Stimulated activated naive CD8-positive, alpha-beta T cell treated with anti-CD3 and anti-CD28 coated beads, Interleukin-15, amount 100 ng/mL, for 72 hours (primary cell): ENCODE results near the gene NUTM1.
A peak's percentile ranks its signal among the peaks of the same experiment; 100 is the strongest.
"Not testable (repeated sequence)": the region's sequence is repeated elsewhere in the genome, so short reads cannot be mapped to it uniquely, and the experiment has no call there.

Experiments
- ATAC-seq: fragments of 150-1000 bp; cut with Tn5 transposase; 2 replicates; pipeline ENCODE4 v1.10.0; 2021; ENCODE audit warnings: mild to moderate bottlenecking, moderate library complexity
- DNase-seq, 2 donors: peaks; one replicate each; pipeline ENCODE4 v3.0.0; 2021 to 2022
- H3K27ac Mint-ChIP-seq, 2 donors: one replicate each; pipeline ENCODE4 v1.8.0; 2022; ENCODE audit warnings: mild to moderate bottlenecking in 2 of 2, mixed read lengths in 2 of 2, moderate library complexity in 2 of 2
- H3K27me3 Mint-ChIP-seq: one replicate; pipeline ENCODE4 v1.8.0; 2022; ENCODE audit warnings: mixed read lengths
- H3K4me1 Mint-ChIP-seq: one replicate; pipeline ENCODE4 v1.8.0; 2022; ENCODE audit warnings: mild to moderate bottlenecking, mixed read lengths
- H3K4me3 Mint-ChIP-seq, 2 donors: one replicate each; pipeline ENCODE4 v1.8.0; 2022; ENCODE audit warnings: mild to moderate bottlenecking in 2 of 2, mixed read lengths in 2 of 2, moderate library complexity in 1 of 2
- H3K9me3 Mint-ChIP-seq, 2 donors: one replicate each; pipeline ENCODE4 v1.8.0; 2022; ENCODE audit warnings: mixed read lengths in 2 of 2

NUTM1 gene

DNA sequence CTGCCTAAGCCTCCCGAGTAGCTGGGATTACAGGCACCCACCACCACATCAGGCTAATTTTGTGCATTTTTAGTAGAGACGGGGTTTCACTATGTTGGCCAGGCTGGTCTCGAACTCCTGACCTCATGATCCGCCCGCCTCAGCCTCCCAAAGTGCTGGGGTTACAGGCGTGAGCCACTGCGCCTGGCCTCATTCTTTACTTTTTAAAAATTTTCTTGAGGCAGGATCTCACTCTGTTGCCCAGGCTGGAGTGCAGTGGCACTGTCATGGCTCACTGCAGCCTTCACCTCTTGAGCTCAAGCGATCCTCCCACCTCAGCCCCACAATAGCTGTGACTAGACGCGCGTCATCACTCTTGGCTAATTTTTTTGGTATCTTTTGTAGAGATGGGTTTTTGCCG lies 9.9 kb downstream of the NUTM1 start:
- H3K4me3 Mint-ChIP-seq, H3K27me3 Mint-ChIP-seq, ATAC-seq, DNase-seq, H3K27ac Mint-ChIP-seq, H3K9me3 Mint-ChIP-seq, H3K4me1 Mint-ChIP-seq: not testable (repeated sequence)

DNA sequence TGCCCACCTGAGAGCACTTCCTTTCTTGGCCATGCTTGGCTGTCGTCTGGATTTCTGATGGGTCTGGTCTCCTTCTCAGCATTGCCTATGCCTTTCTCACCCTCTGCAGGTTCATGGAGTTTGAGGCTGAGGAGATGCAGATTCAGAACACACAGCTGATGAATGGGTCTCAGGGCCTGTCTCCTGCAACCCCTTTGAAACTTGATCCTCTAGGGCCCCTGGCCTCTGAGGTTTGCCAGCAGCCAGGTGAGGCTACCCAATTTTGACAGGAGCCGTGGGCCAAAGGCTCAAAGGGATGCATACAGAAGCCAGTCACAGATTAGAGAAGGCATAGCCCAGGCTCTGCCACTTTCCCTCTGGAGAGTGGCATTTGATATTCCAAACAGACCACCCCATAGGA lies 10.5 kb downstream of the NUTM1 start:
- DNase-seq: no peak
- no peaks in the 10 kb centered on the region for H3K9me3 Mint-ChIP-seq
- H3K27ac Mint-ChIP-seq: no peak overlapping the region
- no peaks in the 10 kb centered on the region for H3K27me3 Mint-ChIP-seq
- no peak overlapping the region for H3K4me3 Mint-ChIP-seq
- no peak for ATAC-seq
- no peaks in the 10 kb centered on the region for H3K4me1 Mint-ChIP-seq

DNA sequence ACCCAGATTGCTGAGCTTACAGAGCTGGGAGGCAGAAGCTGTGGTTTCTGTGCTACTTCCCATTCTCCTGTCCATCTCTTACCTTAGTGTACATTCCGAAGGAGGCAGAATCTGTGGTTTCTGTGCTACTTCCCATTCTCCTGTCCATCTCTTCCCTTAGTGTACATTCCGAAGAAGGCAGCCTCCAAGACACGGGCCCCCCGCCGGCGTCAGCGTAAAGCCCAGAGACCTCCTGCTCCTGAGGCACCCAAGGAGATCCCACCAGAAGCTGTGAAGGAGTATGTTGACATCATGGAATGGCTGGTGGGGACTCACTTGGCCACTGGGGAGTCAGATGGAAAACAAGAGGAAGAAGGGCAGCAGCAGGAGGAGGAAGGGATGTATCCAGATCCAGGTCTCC lies 11.2 kb downstream of the NUTM1 start:
- Mint-ChIP-seq H3K4me3 (no peak overlapping the region), H3K27ac (no peak overlapping the region), H3K4me1 (no peaks in the 10 kb centered on the region), H3K9me3 (no peaks in the 10 kb centered on the region), H3K27me3 (no peaks in the 10 kb centered on the region)
- ATAC-seq (no peak), DNase-seq (no peak)

DNA sequence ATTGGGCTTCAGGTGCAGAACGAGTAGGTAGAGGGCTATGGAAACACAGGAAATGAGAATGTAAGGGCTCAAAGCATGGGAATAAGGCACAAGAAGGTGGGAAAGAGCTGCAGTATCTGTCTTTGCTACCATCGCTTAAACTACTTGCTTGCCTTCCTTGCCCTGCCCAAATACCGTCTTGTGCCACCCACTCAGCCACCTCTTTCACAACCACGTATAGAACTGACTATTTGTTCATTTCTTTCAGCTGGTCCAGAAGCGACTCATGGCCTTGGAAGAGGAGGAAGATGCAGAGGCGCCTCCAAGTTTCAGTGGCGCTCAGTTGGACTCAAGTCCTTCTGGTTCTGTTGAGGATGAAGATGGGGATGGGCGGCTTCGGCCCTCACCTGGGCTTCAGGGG lies 12.1 kb downstream of the NUTM1 start:
- DNase-seq: no peak
- Mint-ChIP-seq H3K9me3 (no peaks in the 10 kb centered on the region), H3K27me3 (no peaks in the 10 kb centered on the region), H3K27ac (no peak overlapping the region), H3K4me3 (no peak overlapping the region), H3K4me1 (no peaks in the 10 kb centered on the region)
- ATAC-seq: no peak

DNA sequence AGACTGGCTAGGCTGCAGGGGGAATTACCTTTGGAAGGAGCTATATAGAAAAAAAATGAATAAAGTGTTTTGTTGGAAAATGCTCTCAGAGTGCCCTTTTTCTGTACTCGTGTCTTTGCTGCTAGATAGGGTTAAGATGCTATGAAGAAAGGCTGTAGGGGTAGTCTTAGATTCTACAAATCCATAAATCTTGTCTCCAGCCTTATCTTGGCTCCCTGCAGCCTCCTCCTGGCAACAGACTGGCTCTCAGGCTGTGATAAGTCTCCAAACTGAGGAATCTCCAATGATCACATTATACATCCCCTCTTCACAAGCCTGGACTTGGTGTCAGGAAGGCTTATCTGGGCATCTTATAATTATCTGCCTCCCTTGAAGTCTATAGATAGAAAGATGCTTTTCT lies 14.5 kb downstream of the NUTM1 start:
- Mint-ChIP-seq H3K27ac (no peak overlapping the region), H3K4me1 (no peaks in the 10 kb centered on the region), H3K4me3 (no peak overlapping the region), H3K27me3 (no peaks in the 10 kb centered on the region), H3K9me3 (no peaks in the 10 kb centered on the region)
- ATAC-seq (no peak), DNase-seq (no peak)

DNA sequence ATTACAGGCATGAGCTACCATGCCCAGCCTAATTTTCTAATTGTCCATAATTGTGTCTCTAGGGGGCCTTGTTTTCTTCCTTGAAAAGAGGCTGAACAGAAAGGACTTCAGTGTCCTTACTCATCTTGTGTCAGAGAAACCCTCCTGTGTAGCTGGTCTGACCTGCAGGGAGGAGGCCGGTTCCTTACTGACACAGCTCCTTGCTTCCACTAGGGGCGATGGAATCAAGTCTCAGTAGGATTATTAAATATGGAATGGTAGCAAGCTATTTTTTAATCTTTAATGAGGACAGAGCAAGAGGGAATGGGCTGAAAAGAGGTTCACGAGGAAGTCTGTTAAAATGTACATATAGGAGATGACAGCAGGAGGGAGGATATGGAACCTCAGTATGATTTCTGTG lies 15.3 kb downstream of the NUTM1 start:
- H3K27me3 Mint-ChIP-seq: no peaks in the 10 kb centered on the region
- H3K27ac Mint-ChIP-seq: peak overlapping the region; percentile 28 to 31
- H3K4me3 Mint-ChIP-seq: no peak overlapping the region
- no peaks in the 10 kb centered on the region for H3K4me1 Mint-ChIP-seq
- no peaks in the 10 kb centered on the region for H3K9me3 Mint-ChIP-seq
- ATAC-seq (no peak), DNase-seq (no peak)

DNA sequence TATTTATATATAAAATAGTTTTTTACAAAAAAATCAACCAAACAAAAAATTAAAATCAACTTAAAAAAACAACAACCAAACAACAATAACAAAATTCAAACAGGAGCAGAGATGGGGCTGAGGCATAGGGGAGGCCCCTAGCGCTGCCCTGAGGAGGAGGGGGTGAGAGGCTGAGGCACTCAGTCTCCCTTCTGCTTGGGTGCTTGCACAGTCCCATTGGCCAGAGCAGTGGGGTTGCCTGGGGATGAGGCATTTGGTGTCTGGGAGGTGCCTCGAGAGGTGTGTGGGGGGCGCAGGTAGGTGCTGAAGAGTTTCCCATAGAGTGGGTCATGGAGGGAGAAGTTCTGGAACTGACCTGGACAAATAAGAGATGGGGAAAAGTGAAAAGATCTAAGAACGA lies 15.8 kb downstream of the NUTM1 start:
- DNase-seq: no peak
- Mint-ChIP-seq H3K4me3 (no peak overlapping the region), H3K27ac (peak overlapping the region in 1 of 2 donors; percentile 5), H3K27me3 (no peaks in the 10 kb centered on the region), H3K9me3 (no peaks in the 10 kb centered on the region), H3K4me1 (no peaks in the 10 kb centered on the region)
- no peak for ATAC-seq

DNA sequence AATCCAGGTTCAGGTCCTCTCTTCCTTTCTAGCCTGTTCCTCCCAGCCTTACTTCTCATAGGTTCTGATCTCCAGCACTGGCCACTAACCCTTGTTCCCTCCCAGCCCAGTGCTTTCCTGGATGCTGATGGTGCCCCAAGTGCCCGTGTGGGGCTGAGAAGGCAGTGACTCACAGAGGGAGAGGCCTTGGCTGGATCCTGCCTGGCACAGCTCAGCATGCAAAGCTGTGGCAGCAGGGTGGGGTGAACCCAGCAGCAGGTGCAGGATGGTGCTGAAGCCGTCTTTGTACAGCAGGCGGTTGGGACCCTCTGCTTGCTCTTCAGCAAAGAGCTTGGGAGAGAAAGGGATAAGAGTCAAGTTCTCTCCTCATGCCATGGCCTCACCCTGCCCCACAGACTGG lies 16.3 kb downstream of the NUTM1 start:
- no peak for DNase-seq
- Mint-ChIP-seq H3K9me3 (no peaks in the 10 kb centered on the region), H3K4me1 (no peaks in the 10 kb centered on the region), H3K27me3 (no peaks in the 10 kb centered on the region), H3K27ac (peak overlapping the region in 1 of 2 donors; percentile 85), H3K4me3 (no peak overlapping the region)
- ATAC-seq: no peak

DNA sequence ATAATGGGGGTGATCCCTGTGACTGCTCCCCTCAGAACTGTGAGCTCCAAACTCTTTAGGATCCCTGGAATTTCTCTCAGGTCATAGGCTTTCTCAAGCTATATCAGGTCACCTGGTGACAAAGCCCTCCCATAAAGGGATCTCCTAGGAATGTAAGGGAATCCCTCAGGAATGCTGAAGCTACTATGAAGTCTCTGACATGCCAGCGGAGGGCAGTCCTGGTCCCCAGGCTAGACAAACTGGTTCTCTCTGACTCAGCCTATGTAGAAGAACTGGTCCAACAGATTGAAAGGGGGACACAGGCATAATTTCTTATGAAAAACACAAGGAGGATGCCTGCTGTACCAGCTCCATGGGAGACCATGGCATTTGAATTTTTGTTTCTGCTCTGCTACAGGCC lies 17.2 kb downstream of the NUTM1 start:
- Mint-ChIP-seq H3K9me3 (no peaks in the 10 kb centered on the region), H3K4me1 (peaks cover 8% of the 10 kb centered on the region), H3K27ac (no peak overlapping the region), H3K4me3 (no peak overlapping the region), H3K27me3 (no peaks in the 10 kb centered on the region)
- DNase-seq (no peak), ATAC-seq (no peak)

DNA sequence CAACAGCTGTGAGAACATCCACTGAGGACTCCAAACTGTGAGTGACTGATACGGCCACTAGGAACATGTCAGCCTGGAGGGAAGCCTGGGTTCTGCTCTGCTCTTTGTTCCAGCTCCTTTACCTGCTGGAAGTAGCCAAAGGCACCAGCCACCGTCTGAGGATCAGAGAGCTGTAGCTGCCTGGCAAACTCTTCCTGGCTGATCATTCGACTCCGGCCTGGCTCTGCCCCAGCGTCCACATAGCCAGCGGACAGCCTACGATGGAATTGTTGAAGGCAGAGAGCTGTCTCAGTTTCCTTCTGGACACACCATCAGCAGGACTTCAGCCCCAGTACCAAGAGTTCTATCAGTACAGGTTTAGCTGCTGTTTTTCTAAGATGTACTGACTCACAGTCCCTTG lies 18.2 kb downstream of the NUTM1 start:
- DNase-seq (no peak), ATAC-seq (no peak)
- Mint-ChIP-seq H3K4me1 (peaks cover 18% of the 10 kb centered on the region), H3K4me3 (no peak overlapping the region), H3K27me3 (no peaks in the 10 kb centered on the region), H3K27ac (no peak overlapping the region), H3K9me3 (no peaks in the 10 kb centered on the region)

DNA sequence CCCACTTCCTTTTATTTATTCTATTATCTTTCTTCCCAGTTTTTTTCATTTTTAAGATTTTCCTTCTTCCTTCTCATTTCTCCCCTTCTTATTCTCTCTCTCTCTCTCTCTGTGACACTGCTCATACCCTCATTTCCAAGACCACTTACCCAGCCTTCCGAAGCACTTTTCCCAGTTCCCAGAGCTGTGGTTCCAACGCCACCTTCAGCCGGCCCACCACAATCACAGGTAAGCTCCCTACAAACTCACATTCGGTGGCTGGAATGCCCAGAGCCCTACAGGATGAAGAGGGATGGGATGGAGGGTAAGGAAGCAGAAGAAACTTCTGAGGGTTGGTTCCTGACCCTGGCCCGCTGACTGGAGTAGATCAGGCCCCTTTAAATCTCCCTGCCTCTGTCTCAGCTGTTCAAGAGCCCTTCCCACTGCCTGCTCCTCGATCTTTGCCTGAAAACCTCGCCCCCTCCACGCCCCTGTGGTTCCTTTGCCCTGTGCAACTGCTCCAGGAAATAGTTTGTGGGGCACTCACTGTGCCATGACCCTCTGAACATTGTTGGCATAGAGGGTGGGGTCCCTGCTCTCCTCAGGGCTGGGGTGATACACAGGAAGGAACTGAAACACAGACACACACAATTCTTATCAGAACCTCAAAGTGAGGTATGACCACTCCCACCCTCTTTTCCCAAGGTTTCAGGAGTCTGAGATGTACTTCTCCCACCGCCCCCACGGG lies 19.1 kb downstream of the NUTM1 start:
- no peak for ATAC-seq
- DNase-seq: no peak
- Mint-ChIP-seq H3K4me3 (no peak overlapping the region), H3K9me3 (no peaks in the 10 kb centered on the region), H3K4me1 (peaks cover 23% of the 10 kb centered on the region), H3K27me3 (no peaks in the 10 kb centered on the region), H3K27ac (peak overlapping the region in 1 of 2 donors; percentile 53)

DNA sequence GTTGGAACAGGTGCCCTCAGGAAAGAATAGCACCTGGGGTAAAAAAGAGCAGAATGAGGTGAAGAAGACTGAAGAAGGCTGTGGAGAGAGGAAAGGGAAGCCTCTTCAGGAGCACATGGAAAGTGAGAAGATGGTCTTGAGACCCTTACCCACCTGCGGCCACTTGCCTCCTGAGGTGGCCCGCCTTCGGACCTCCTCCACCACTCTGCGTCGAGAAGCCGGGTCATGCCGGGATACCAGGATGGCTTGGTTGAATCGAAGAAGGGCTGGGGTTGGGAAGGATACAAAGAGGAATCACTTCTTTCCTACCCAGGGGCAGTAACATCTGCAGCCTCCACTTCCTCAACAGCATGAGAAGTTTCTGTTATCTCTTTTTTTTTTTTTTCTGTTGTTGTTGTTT lies 20.9 kb downstream of the NUTM1 start:
- Mint-ChIP-seq H3K27ac (no peak overlapping the region), H3K27me3 (no peaks in the 10 kb centered on the region), H3K4me3 (no peak overlapping the region), H3K4me1 (peaks cover 35% of the 10 kb centered on the region), H3K9me3 (no peaks in the 10 kb centered on the region)
- DNase-seq: no peak
- ATAC-seq: no peak

DNA sequence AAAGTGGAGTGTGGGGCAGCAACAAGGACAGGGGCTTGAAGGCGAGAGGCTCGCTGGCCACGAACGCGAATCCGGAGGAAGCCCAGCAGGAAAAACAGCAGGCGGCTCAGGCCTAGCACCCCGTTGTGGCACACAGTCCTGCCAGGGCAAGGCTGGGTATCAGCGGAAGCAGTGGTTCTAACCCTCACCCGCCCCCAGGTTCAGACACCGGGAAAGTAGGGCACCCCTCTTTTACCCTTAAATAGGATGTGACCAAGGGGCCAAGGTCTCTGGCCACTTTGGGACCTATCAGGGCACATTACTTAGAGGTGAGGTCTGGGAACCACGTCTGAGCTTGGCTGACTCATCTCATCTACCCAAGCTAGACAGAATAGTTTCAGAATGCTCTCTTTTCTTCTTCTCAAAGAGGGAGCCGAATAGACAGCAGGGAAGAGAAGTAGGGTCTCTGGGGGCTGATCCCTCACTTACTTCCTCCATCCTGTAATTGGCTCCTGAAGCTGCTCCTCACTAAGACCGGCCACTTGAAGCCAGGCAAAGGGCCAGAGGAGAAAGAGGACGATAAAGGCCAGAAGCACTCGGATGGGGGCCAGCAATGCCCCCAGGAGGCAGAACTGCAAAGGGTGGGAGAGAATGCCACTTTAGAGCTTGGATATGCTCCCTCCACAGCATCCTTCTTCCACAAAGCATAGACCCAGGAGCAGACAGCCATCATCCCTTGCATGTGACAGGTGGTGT lies 22.1 kb downstream of the NUTM1 start:
- DNase-seq (no peak), ATAC-seq (no peak)
- H3K27me3 Mint-ChIP-seq: no peaks in the 10 kb centered on the region
- no peak overlapping the region for H3K27ac Mint-ChIP-seq
- peaks cover 45% of the 10 kb centered on the region for H3K4me1 Mint-ChIP-seq
- no peaks in the 10 kb centered on the region for H3K9me3 Mint-ChIP-seq
- H3K4me3 Mint-ChIP-seq: peak overlapping the region; percentile 95 to 98

DNA sequence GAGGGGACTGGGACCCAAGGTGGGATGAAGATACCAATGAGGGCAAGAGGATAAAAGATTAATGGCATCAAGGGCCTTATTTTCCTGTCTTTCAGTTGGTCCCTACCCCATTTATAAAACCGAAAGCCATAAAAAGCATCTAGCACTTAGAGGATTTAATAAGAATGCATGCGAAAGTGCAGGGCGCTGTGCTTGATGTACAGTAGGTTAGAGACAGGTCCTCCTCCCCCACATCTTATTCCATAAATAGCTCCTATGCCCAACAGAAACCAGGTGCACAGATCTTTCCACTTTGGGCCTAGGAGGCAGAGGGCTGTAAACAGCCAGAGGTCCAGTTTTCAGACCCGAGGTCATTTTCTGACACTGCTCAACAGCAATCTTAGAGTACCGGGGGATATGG lies 22.7 kb downstream of the NUTM1 start:
- no peaks in the 10 kb centered on the region for H3K27me3 Mint-ChIP-seq
- ATAC-seq: no peak
- H3K4me3 Mint-ChIP-seq: peak overlapping the region; percentile 95 to 98
- no peak for DNase-seq
- no peak overlapping the region for H3K27ac Mint-ChIP-seq
- H3K4me1 Mint-ChIP-seq: peaks cover 45% of the 10 kb centered on the region
- H3K9me3 Mint-ChIP-seq: no peaks in the 10 kb centered on the region

DNA sequence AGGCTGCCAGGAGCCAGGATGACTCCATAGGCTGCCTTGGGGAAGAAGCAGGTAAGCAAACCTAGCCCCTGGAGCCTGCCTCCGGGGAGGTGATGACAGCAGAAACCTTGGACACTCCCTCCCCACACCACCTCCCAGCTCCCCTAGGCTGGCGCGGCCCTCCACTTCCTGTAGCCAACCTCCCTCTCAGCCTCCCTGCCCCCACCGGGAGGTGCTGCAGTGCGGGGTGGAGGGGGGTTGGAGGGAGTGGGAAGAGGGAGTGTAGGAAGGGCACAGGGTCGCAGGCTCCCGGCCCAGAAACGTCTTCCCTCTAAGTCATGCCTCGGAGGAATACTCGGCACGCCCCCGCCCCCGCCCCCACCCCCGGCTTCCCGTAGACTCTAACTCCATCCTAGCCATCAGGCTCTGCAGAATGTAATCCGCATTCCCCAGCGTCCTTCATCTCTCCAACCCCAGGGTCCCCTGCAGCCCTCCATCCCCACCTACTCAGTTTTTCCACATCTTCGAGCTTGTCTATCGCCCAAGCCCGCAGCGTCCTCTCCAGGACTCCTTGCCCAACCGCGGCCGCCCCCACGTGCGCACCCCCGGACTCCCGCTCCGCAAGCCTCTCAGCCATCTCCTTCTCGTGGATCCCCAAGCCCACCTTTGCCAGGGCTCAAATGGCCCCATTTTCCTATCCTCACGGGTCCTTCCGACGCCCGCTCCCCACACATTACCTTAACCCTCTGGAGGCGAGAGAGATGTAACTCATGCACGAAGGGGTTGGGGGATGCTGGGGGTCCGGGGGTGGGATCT lies 23.4 kb downstream of the NUTM1 start:
- no peaks in the 10 kb centered on the region for H3K9me3 Mint-ChIP-seq
- H3K27me3 Mint-ChIP-seq: no peaks in the 10 kb centered on the region
- peak; percentile 17 for ATAC-seq
- DNase-seq: peak; percentile 33 to 57
- peak overlapping the region; percentile 74 to 94 for H3K27ac Mint-ChIP-seq
- peaks cover 45% of the 10 kb centered on the region for H3K4me1 Mint-ChIP-seq
- peak overlapping the region; percentile 95 to 98 for H3K4me3 Mint-ChIP-seq
